Neural cell (in vitro differentiated cells): ENCODE data around the gene SELENOW.

Source experiments
- EP300 ChIP-seq: fragments of 450-650 bp; conservative IDR thresholded peaks from 2 replicates; pipeline ENCODE4 v1.6.1; 2014; ENCODE audit warnings: antibody characterized with exemption, mild to moderate bottlenecking, moderate library complexity; ENCODE audit not compliant: poor library complexity, severe bottlenecking
- EZH2 ChIP-seq: fragments of 200-600, 300-800 bp; shearing (Covaris generic), sonication (generic); IDR thresholded peaks from 2 replicates; pipeline ENCODE4 v1.6.1; 2014; ENCODE audit warnings: antibody characterized with exemption, low read length, borderline replicate concordance, mild to moderate bottlenecking; ENCODE audit not compliant: insufficient read depth, poor library complexity, severe bottlenecking
- MXI1 ChIP-seq: fragments of 450-650 bp; conservative IDR thresholded peaks from 2 replicates; pipeline ENCODE4 v1.6.1; 2014; ENCODE audit warnings: antibody characterized with exemption, mild to moderate bottlenecking; ENCODE audit not compliant: poor library complexity, severe bottlenecking
- POLR2AphosphoS5 ChIP-seq: IDR thresholded peaks from 2 replicates; pipeline ENCODE4 v1.6.1; 2012
- RAD21 ChIP-seq: fragments of 450-650 bp; conservative IDR thresholded peaks from 2 replicates; pipeline ENCODE4 v1.6.1; 2014; ENCODE audit warnings: antibody characterized with exemption, mild to moderate bottlenecking, moderate library complexity
- REST ChIP-seq: IDR thresholded peaks from 2 replicates; pipeline ENCODE4 v1.6.1; 2012; ENCODE audit warnings: borderline replicate concordance
- SMC3 ChIP-seq: fragments of 450-650 bp; conservative IDR thresholded peaks from 2 replicates; pipeline ENCODE4 v1.6.1; 2014; ENCODE audit warnings: antibody characterized with exemption, mild to moderate bottlenecking, moderate library complexity; ENCODE audit not compliant: poor library complexity
- TAF1 ChIP-seq: IDR thresholded peaks from 2 replicates; pipeline ENCODE4 v1.6.1; 2012; ENCODE audit warnings: low read depth
- TF ChIP-seq, protein P1 (sequence below): fragments of 450-650 bp; IDR thresholded peaks from 2 replicates; pipeline ENCODE4 v1.5.1; 2014; ENCODE audit warnings: antibody characterized with exemption, mild to moderate bottlenecking, moderate library complexity; ENCODE audit not compliant: poor library complexity, severe bottlenecking

DNA sequence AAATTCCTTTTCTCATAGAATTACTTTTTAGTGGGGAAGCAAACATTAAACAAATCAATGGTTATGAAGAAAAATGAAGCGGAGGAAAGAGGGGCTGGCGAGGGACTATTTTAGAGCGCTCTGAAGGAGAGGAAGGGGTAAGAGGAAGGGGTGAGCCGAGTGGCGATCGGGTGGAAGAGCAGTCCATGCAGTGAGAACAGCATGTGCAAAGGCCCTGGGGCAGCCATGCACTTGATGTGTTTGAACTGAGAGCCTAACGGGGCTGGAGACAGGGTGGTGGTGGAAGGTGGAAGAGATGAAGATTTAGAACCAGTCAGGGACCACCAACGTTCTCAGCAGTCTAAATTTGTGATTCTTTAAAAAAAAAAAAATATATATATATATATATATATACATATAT is 47.6 kb upstream of the SELENOW start:
- no peak for TF ChIP-seq MXI1
- TF ChIP-seq, protein P1, sequence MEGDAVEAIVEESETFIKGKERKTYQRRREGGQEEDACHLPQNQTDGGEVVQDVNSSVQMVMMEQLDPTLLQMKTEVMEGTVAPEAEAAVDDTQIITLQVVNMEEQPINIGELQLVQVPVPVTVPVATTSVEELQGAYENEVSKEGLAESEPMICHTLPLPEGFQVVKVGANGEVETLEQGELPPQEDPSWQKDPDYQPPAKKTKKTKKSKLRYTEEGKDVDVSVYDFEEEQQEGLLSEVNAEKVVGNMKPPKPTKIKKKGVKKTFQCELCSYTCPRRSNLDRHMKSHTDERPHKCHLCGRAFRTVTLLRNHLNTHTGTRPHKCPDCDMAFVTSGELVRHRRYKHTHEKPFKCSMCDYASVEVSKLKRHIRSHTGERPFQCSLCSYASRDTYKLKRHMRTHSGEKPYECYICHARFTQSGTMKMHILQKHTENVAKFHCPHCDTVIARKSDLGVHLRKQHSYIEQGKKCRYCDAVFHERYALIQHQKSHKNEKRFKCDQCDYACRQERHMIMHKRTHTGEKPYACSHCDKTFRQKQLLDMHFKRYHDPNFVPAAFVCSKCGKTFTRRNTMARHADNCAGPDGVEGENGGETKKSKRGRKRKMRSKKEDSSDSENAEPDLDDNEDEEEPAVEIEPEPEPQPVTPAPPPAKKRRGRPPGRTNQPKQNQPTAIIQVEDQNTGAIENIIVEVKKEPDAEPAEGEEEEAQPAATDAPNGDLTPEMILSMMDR, result no peak
- TF ChIP-seq EZH2, result no peak
- no peak for TF ChIP-seq SMC3
- no peak for TF ChIP-seq EP300
- TF ChIP-seq POLR2AphosphoS5, result no peak
- TF ChIP-seq RAD21, result no peak
- no peak for TF ChIP-seq TAF1
- no peak for TF ChIP-seq REST
